WTC11 (cell line): ENCODE results near the gene CARD11.

Source experiments
- CREB1 ChIP-seq: sonication (generic); formaldehyde crosslinking; IDR thresholded peaks from 2 replicates; pipeline ENCODE4 v1.8.0; 2023; ENCODE audit warnings: mild to moderate bottlenecking, missing genetic modification reagents
- TF ChIP-seq, protein P1 (sequence below): fragments of 200-600 bp; IDR thresholded peaks from 2 replicates; pipeline ENCODE4 v1.8.0; 2022; ENCODE audit warnings: antibody characterized with exemption
- TF ChIP-seq, protein P2 (sequence below): sonication (generic); formaldehyde crosslinking; IDR thresholded peaks from 2 replicates; pipeline ENCODE4 v1.8.1; 2022; ENCODE audit warnings: missing genetic modification reagents, borderline replicate concordance
- TF ChIP-seq, protein P3 (sequence below): sonication (generic); formaldehyde crosslinking; IDR thresholded peaks from 2 replicates; pipeline ENCODE4 v1.8.1; 2023; ENCODE audit warnings: mild to moderate bottlenecking, moderate library complexity, missing genetic modification reagents
- TF ChIP-seq, protein P4 (sequence below): sonication (generic); formaldehyde crosslinking; IDR thresholded peaks from 2 replicates; pipeline ENCODE4 v1.8.1; 2022; ENCODE audit warnings: low read depth, mild to moderate bottlenecking, moderate library complexity, missing genetic modification reagents, borderline replicate concordance

DNA sequence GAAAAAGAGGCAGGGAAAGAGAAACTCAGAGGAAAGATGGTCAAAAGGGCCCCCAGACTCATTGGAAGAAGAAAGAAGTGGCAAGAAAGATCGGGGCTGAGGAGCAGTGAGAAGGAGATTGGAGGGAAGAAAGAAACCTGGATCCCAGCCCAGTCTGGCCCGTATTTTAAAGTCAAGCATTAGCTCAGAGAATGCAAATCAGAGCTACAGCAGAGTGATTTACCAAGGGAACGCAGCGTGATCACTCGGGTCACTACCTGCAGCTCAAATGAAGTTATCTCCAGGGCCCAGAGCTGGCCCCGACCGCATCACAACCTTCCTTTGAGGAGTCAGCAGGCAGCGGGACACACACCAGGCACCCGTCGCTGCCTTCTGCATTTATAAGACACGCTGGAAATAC lies 72.8 kb downstream of the CARD11 start:
- TF ChIP-seq, protein P1, sequence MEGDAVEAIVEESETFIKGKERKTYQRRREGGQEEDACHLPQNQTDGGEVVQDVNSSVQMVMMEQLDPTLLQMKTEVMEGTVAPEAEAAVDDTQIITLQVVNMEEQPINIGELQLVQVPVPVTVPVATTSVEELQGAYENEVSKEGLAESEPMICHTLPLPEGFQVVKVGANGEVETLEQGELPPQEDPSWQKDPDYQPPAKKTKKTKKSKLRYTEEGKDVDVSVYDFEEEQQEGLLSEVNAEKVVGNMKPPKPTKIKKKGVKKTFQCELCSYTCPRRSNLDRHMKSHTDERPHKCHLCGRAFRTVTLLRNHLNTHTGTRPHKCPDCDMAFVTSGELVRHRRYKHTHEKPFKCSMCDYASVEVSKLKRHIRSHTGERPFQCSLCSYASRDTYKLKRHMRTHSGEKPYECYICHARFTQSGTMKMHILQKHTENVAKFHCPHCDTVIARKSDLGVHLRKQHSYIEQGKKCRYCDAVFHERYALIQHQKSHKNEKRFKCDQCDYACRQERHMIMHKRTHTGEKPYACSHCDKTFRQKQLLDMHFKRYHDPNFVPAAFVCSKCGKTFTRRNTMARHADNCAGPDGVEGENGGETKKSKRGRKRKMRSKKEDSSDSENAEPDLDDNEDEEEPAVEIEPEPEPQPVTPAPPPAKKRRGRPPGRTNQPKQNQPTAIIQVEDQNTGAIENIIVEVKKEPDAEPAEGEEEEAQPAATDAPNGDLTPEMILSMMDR, result no peak
- TF ChIP-seq, protein P2, sequence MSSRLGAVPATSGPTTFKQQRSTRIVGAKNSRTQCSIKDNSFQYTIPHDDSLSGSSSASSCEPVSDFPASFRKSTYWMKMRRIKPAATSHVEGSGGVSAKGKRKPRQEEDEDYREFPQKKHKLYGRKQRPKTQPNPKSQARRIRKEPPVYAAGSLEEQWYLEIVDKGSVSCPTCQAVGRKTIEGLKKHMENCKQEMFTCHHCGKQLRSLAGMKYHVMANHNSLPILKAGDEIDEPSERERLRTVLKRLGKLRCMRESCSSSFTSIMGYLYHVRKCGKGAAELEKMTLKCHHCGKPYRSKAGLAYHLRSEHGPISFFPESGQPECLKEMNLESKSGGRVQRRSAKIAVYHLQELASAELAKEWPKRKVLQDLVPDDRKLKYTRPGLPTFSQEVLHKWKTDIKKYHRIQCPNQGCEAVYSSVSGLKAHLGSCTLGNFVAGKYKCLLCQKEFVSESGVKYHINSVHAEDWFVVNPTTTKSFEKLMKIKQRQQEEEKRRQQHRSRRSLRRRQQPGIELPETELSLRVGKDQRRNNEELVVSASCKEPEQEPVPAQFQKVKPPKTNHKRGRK (CRISPR knock-in tag), result no peak
- TF ChIP-seq, protein P3, sequence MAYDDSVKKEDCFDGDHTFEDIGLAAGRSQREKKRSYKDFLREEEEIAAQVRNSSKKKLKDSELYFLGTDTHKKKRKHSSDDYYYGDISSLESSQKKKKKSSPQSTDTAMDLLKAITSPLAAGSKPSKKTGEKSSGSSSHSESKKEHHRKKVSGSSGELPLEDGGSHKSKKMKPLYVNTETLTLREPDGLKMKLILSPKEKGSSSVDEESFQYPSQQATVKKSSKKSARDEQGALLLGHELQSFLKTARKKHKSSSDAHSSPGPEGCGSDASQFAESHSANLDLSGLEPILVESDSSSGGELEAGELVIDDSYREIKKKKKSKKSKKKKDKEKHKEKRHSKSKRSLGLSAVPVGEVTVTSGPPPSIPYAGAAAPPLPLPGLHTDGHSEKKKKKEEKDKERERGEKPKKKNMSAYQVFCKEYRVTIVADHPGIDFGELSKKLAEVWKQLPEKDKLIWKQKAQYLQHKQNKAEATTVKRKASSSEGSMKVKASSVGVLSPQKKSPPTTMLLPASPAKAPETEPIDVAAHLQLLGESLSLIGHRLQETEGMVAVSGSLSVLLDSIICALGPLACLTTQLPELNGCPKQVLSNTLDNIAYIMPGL (CRISPR knock-in tag), result no peak
- TF ChIP-seq CREB1 (CRISPR knock-in tag), result no peak
- TF ChIP-seq, protein P4, sequence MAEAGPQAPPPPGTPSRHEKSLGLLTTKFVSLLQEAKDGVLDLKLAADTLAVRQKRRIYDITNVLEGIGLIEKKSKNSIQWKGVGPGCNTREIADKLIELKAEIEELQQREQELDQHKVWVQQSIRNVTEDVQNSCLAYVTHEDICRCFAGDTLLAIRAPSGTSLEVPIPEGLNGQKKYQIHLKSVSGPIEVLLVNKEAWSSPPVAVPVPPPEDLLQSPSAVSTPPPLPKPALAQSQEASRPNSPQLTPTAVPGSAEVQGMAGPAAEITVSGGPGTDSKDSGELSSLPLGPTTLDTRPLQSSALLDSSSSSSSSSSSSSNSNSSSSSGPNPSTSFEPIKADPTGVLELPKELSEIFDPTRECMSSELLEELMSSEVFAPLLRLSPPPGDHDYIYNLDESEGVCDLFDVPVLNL (CRISPR knock-in tag), result no peak
